HEK293 (cell line): ENCODE data around the gene EPHA2.

Experiments used
- MYNN ChIP-seq: fragments of 450-650 bp; formaldehyde crosslinking; IDR thresholded peaks from 2 replicates; pipeline ENCODE4 v1.5.1; 2016; ENCODE audit warnings: missing biosample characterization, missing genetic modification characterization, borderline replicate concordance
- ZNF121 ChIP-seq: fragments of 450-650 bp; formaldehyde crosslinking; IDR thresholded peaks from 2 replicates; pipeline ENCODE4 v1.5.1; 2016; ENCODE audit warnings: missing biosample characterization, missing genetic modification characterization
- ZNF324 ChIP-seq: fragments of 450-650 bp; formaldehyde crosslinking; IDR thresholded peaks from 2 replicates; pipeline ENCODE4 v1.5.1; 2016; ENCODE audit warnings: missing biosample characterization, missing genetic modification characterization
- ZNF521 ChIP-seq: fragments of 450-650 bp; formaldehyde crosslinking; IDR thresholded peaks from 2 replicates; pipeline ENCODE4 v1.5.1; 2017; ENCODE audit warnings: missing biosample characterization, mild to moderate bottlenecking, missing genetic modification characterization
- TF ChIP-seq, protein P1 (sequence below): fragments of 450-650 bp; formaldehyde crosslinking; IDR thresholded peaks from 2 replicates; pipeline ENCODE4 v1.5.1; 2016; ENCODE audit warnings: missing biosample characterization, missing genetic modification characterization

- TF ChIP-seq, protein P1, sequence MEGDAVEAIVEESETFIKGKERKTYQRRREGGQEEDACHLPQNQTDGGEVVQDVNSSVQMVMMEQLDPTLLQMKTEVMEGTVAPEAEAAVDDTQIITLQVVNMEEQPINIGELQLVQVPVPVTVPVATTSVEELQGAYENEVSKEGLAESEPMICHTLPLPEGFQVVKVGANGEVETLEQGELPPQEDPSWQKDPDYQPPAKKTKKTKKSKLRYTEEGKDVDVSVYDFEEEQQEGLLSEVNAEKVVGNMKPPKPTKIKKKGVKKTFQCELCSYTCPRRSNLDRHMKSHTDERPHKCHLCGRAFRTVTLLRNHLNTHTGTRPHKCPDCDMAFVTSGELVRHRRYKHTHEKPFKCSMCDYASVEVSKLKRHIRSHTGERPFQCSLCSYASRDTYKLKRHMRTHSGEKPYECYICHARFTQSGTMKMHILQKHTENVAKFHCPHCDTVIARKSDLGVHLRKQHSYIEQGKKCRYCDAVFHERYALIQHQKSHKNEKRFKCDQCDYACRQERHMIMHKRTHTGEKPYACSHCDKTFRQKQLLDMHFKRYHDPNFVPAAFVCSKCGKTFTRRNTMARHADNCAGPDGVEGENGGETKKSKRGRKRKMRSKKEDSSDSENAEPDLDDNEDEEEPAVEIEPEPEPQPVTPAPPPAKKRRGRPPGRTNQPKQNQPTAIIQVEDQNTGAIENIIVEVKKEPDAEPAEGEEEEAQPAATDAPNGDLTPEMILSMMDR (tag by site-specific recombination) = no peak
- TF ChIP-seq MYNN (tag by site-specific recombination) (no peak), ZNF121 (tag by site-specific recombination) (no peak), ZNF324 (tag by site-specific recombination) (no peak), ZNF521 (no peak)
Observed at GRCh38 chr1:16093611-16094010, 62.3 kb downstream of the EPHA2 start.
